Activated CD4-positive, alpha-beta T cell treated with anti-CD3 and anti-CD28 coated beads for 36 hours (primary cell): ENCODE data around the gene GRIN2D. TPM values are rescaled to one million over a fixed set of nuclear protein-coding genes. Genes with fewer than 3 reads are reported as not detected.

Experiments used
- ATAC-seq: fragments of 200-7000 bp; cut with Tn5 transposase; one replicate; pipeline ENCODE4 v1.10.0; 2021; ENCODE audit warnings: mild to moderate bottlenecking, moderate library complexity
- CTCF ChIA-PET: fragments of 350-600 bp; sonication (Branson Sonifier 250); formaldehyde crosslinking; loops from one replicate; lab custom pipeline; 2021; ENCODE audit warnings: antibody characterized with exemption; lab: Charles Lee
- POLR2A ChIA-PET: fragments of 350-600 bp; sonication (Branson Sonifier 250); formaldehyde crosslinking; loops from one replicate; lab custom pipeline; 2021; ENCODE audit warnings: antibody characterized with exemption, inconsistent platforms; lab: Charles Lee
- DNase-seq: peaks from one replicate; pipeline ENCODE4 v3.0.0-alpha.2; 2020
- H3K27ac Mint-ChIP-seq: one replicate; pipeline ENCODE4 v1.8.0; 2021; ENCODE audit warnings: mixed read lengths
- H3K27me3 Mint-ChIP-seq: one replicate; pipeline ENCODE4 v1.8.0; 2021; ENCODE audit warnings: mixed read lengths
- H3K36me3 Mint-ChIP-seq: one replicate; pipeline ENCODE4 v1.8.0; 2021; ENCODE audit warnings: low read depth, mixed read lengths
- H3K4me1 Mint-ChIP-seq: one replicate; pipeline ENCODE4 v1.8.0; 2021; ENCODE audit warnings: mixed read lengths
- H3K4me3 Mint-ChIP-seq: one replicate; pipeline ENCODE4 v1.8.0; 2021; ENCODE audit warnings: mild to moderate bottlenecking, moderate library complexity, mixed read lengths
- H3K9me3 Mint-ChIP-seq: one replicate; pipeline ENCODE4 v1.8.0; 2021; ENCODE audit warnings: low read depth, mixed read lengths
- intact Hi-C, 2 experiments: fragments of 100-400 bp; cut with DNase I in 1 of 2; cut with micrococcal nuclease in 1 of 2; formaldehyde crosslinking; loops; one replicate each; pipeline versions ENCODE4 v1.14.2 to v1.15.1; 2022 to 2024; cut with DNase I, micrococcal nuclease
- total RNA-seq, 2 experiments: library from RNA; stranded (reverse); gene quantifications; one replicate each; pipeline ENCODE4 v1.2.3, GENCODE V29; 2021

The GRIN2D gene
- total RNA-seq, 2 experiments from 2014 or later, result 0.11 to 0.14 TPM

DNA sequence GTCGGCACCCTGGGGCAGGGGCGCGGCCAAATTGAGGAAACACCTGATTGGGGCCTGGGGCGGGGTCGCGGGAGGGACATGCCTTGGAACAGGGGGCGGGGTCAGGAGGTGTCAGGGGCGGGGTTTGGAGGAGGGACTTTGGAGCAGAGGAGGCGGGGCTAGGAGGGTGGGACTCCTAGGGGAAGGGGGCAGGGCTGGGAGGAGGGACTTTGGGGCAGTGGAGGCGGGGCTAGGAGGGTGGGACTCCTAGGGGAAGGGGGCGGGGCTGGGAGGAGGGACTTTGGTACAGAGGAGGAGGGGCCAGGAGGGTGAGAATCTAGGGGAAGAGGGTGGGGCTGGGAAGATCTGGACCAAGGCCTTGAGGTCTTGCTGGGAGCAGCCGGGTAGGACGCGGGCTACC, 21.9 kb downstream of the GRIN2D start:
- no peaks in the 10 kb centered on the region for H3K9me3 Mint-ChIP-seq
- DNase-seq (peak; percentile 92), ATAC-seq (peak; percentile 69)
- H3K27ac Mint-ChIP-seq, result no peak overlapping the region
- no peaks in the 10 kb centered on the region for H3K36me3 Mint-ChIP-seq
- ChIA-PET CTCF (interaction anchor here (0.7 to 1.2 kb wide), 3 partner anchors 10 to 940 kb away, joined by 3 to 4 read pairs (median 3); no protein-coding TSS in a partner anchor), POLR2A (interaction anchor here (0.6 to 1.0 kb wide), 2 partner anchors 24 to 91 kb away, joined by 3 read pairs; no protein-coding TSS in a partner anchor)
- intact Hi-C loops, result loop anchor here (1.0 to 5.0 kb wide), 7 partner anchors 16 to 94 kb away; partner anchors contain the start of genes SYNGR4 (in 2 of the 2), CYTH2 (in 1 of the 2) and TMEM143 (in 1 of the 2)
- H3K27me3 Mint-ChIP-seq, result peaks cover 15% of the 10 kb centered on the region
- H3K4me1 Mint-ChIP-seq, result peaks cover 21% of the 10 kb centered on the region
- H3K4me3 Mint-ChIP-seq, result no peak overlapping the region

GRCh38 chr19:48415806-48416221, 22.3 kb downstream of the GRIN2D start:
- intact Hi-C loops, result loop anchor here (1.0 to 5.0 kb wide), 7 partner anchors 17 to 95 kb away; partner anchors contain the start of genes SYNGR4 (in 2 of the 2), CYTH2 (in 1 of the 2) and TMEM143 (in 1 of the 2)
- POLR2A ChIA-PET, result no interaction called here
- peaks cover 21% of the 10 kb centered on the region for H3K4me1 Mint-ChIP-seq
- H3K4me3 Mint-ChIP-seq, result no peak overlapping the region
- no peak overlapping the region for H3K27ac Mint-ChIP-seq
- CTCF ChIA-PET, result interaction anchor here (1.3 kb wide), 1 partner anchor 23 kb away, joined by 3 read pairs; the partner anchor contains the start of gene GRIN2D
- no peak for DNase-seq
- no peaks in the 10 kb centered on the region for H3K9me3 Mint-ChIP-seq
- ATAC-seq, result no peak
- H3K27me3 Mint-ChIP-seq, result peaks cover 15% of the 10 kb centered on the region
- H3K36me3 Mint-ChIP-seq, result no peaks in the 10 kb centered on the region

GRCh38 chr19:48417421-48417820, 24.0 kb downstream of the GRIN2D start:
- CTCF ChIA-PET, result interaction anchor here (0.7 to 1.0 kb wide), 2 partner anchors 26 to 85 kb away, joined by 3 to 4 read pairs; partner anchors contain the start of gene KDELR1
- POLR2A ChIA-PET, result interaction anchor here (0.7 to 0.9 kb wide), 2 partner anchors 202 to 959 kb away, joined by 3 read pairs; partner anchors contain the start of genes RPL18 and SPHK2
- no peak overlapping the region for H3K27ac Mint-ChIP-seq
- peaks cover 21% of the 10 kb centered on the region for H3K4me1 Mint-ChIP-seq
- no peaks in the 10 kb centered on the region for H3K9me3 Mint-ChIP-seq
- DNase-seq (no peak), ATAC-seq (no peak)
- no peak overlapping the region for H3K4me3 Mint-ChIP-seq
- H3K27me3 Mint-ChIP-seq, result peaks cover 17% of the 10 kb centered on the region
- no peaks in the 10 kb centered on the region for H3K36me3 Mint-ChIP-seq
- intact Hi-C loops, result loop anchor here in 1 of 2 experiments (5.0 kb wide), 1 partner anchor 55 kb away; the partner anchor contains the start of genes SYNGR4 and TMEM143

GRCh38 chr19:48418317-48419064, 25.0 kb downstream of the GRIN2D start:
- Mint-ChIP-seq H3K9me3 (no peaks in the 10 kb centered on the region), H3K4me3 (no peak overlapping the region), H3K27ac (peak overlapping the region; percentile 83), H3K27me3 (peaks cover 17% of the 10 kb centered on the region), H3K4me1 (peaks cover 21% of the 10 kb centered on the region), H3K36me3 (no peaks in the 10 kb centered on the region)
- ChIA-PET POLR2A (interaction anchor here (0.6 to 0.9 kb wide), 3 partner anchors 26 to 200 kb away, joined by 3 to 6 read pairs (median 4); partner anchors contain the start of genes RPL18 and SPHK2), CTCF (interaction anchor here (0.6 to 0.7 kb wide), 2 partner anchors 104 to 990 kb away, joined by 3 read pairs; no protein-coding TSS in a partner anchor)
- intact Hi-C loops, result loop anchor here (1.0 to 5.0 kb wide), 4 partner anchors 27 to 56 kb away; partner anchors contain the start of genes TMEM143 (in 2 of the 2), CYTH2 (in 1 of the 2), GRWD1 (in 1 of the 2) and SYNGR4 (in 1 of the 2)
- peak; percentile 58 for DNase-seq
- peak; percentile 56 for ATAC-seq

GRCh38 chr19:48419158-48419920, 25.9 kb downstream of the GRIN2D start:
- peak overlapping the region; percentile 29 for H3K4me3 Mint-ChIP-seq
- H3K27me3 Mint-ChIP-seq, result peaks cover 15% of the 10 kb centered on the region
- no peaks in the 10 kb centered on the region for H3K36me3 Mint-ChIP-seq
- DNase-seq, result peak; percentile 87
- intact Hi-C loops, result loop anchor here (1.0 to 5.0 kb wide), 4 partner anchors 26 to 57 kb away; partner anchors contain the start of genes TMEM143 (in 2 of the 2), CYTH2 (in 1 of the 2), GRWD1 (in 1 of the 2) and SYNGR4 (in 1 of the 2)
- POLR2A ChIA-PET, result interaction anchor here (0.6 to 0.7 kb wide), 3 partner anchors 26 to 198 kb away, joined by 3 to 6 read pairs (median 4); no protein-coding TSS in a partner anchor
- peaks cover 21% of the 10 kb centered on the region for H3K4me1 Mint-ChIP-seq
- CTCF ChIA-PET, result interaction anchor here (0.6 kb wide), 2 partner anchors 14 to 105 kb away, joined by 3 read pairs; no protein-coding TSS in a partner anchor
- H3K9me3 Mint-ChIP-seq, result no peaks in the 10 kb centered on the region
- peak overlapping the region; percentile 83 for H3K27ac Mint-ChIP-seq
- peak; percentile 81 for ATAC-seq

GRCh38 chr19:48421548-48421947, 28.1 kb downstream of the GRIN2D start:
- Mint-ChIP-seq H3K4me1 (peaks cover 17% of the 10 kb centered on the region), H3K27ac (no peak overlapping the region), H3K36me3 (no peaks in the 10 kb centered on the region), H3K27me3 (peaks cover 9% of the 10 kb centered on the region), H3K9me3 (no peaks in the 10 kb centered on the region), H3K4me3 (no peak overlapping the region)
- ChIA-PET CTCF (no interaction called here), POLR2A (no interaction called here)
- DNase-seq (no peak), ATAC-seq (no peak)
- intact Hi-C loops, result no loop called here

GRCh38 chr19:48424694-48425219, 31.3 kb downstream of the GRIN2D start:
- H3K4me3 Mint-ChIP-seq, result no peak overlapping the region
- peak; percentile 17 for DNase-seq
- peaks cover 2% of the 10 kb centered on the region for H3K27me3 Mint-ChIP-seq

DNA sequence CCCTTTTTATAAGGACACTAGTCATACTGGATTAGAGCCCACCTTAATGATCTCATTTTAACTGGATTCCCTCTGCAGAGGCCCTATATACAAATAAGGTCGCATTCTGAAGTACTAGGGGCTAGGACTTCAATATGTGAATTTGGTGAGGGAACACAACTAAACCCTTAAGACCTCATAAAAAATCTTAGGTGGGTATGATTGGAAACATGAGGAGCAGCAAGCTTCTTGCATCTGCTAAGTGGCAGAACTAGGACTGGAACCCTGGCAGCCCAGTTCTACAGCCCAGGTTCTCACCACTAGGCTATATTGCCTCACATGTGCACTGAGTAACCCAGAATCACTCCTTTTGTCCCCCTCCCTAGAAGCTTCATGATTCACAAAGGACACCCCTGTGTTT, 35.2 kb downstream of the GRIN2D start:
- Mint-ChIP-seq H3K9me3 (no peaks in the 10 kb centered on the region), H3K4me1 (peaks cover 5% of the 10 kb centered on the region), H3K36me3 (no peaks in the 10 kb centered on the region), H3K27ac (no peak overlapping the region), H3K4me3 (no peak overlapping the region), H3K27me3 (no peaks in the 10 kb centered on the region)
- POLR2A ChIA-PET, result no interaction called here
- no peak for DNase-seq
- intact Hi-C loops, result no loop called here
- CTCF ChIA-PET, result interaction anchor here (0.6 to 1.3 kb wide), 4 partner anchors 16 to 1533 kb away, joined by 3 to 4 read pairs (median 3); no protein-coding TSS in a partner anchor
- ATAC-seq, result no peak

More at GRCh38 chr19:48424694-48425219, 31.3 kb downstream of the GRIN2D start:
- ChIA-PET CTCF (no interaction called here), POLR2A (no interaction called here)
- no peaks in the 10 kb centered on the region for H3K36me3 Mint-ChIP-seq
- intact Hi-C loops, result no loop called here
- peaks cover 5% of the 10 kb centered on the region for H3K4me1 Mint-ChIP-seq
- H3K27ac Mint-ChIP-seq, result no peak overlapping the region
- peak; percentile 26 for ATAC-seq
- no peaks in the 10 kb centered on the region for H3K9me3 Mint-ChIP-seq

DNA sequence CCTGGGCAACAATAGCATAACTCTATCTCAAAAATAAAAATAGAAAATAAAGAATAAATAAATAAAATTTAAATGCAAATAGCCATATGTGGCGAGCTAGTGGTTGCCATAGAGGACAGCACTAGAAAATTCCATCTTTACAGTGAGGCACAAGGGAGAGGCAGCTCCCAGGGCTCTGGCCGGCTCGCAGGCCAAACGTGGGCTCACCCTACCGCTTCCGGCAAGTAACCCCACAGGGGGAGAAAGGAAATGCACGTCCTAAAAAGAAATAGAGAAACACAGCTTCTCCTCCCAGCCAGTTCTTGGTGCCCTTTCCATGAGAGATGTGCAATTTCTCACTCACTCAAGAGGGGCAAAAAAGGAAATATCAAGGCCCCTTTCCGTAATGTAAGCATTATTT, 39.9 kb downstream of the GRIN2D start:
- intact Hi-C loops, result no loop called here
- ATAC-seq, result no peak
- H3K4me1 Mint-ChIP-seq, result no peaks in the 10 kb centered on the region
- H3K9me3 Mint-ChIP-seq, result no peaks in the 10 kb centered on the region
- no peaks in the 10 kb centered on the region for H3K36me3 Mint-ChIP-seq
- POLR2A ChIA-PET, result no interaction called here
- no peak overlapping the region for H3K4me3 Mint-ChIP-seq
- CTCF ChIA-PET, result interaction anchor here (0.6 to 0.7 kb wide), 2 partner anchors 14 to 211 kb away, joined by 3 read pairs; no protein-coding TSS in a partner anchor
- no peak for DNase-seq
- H3K27ac Mint-ChIP-seq, result no peak overlapping the region
- peaks cover 6% of the 10 kb centered on the region for H3K27me3 Mint-ChIP-seq

DNA sequence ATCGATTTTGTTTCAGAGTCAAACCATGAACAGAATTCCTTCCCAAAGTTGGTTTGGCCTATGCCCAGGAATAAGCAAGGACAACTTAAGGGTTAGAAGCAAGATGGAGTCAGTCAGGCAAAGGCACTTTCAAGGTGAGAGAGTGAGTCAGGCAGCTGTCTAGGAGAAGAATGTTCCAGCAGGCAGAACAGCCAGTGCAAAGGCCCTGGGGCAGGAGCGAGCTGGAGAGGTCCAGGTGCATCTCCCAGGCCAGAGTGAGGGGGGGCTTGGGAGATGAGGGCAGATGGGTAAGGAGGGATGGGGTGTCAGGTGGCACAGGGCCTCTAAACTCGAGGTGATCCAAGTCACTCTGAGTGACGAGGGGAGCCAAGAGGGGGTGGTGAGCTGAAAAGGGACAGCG, 43.1 kb downstream of the GRIN2D start:
- CTCF ChIA-PET, result interaction anchor here (0.8 to 1.6 kb wide), 2 partner anchors 8 to 34 kb away, joined by 3 to 4 read pairs; no protein-coding TSS in a partner anchor

More for the DNA sequence above, 43.1 kb downstream of the GRIN2D start:
- ATAC-seq, result no peak
- H3K4me1 Mint-ChIP-seq, result no peaks in the 10 kb centered on the region
- POLR2A ChIA-PET, result no interaction called here
- no peak for DNase-seq
- no peak overlapping the region for H3K27ac Mint-ChIP-seq
- H3K9me3 Mint-ChIP-seq, result no peaks in the 10 kb centered on the region
- intact Hi-C loops, result no loop called here
- H3K36me3 Mint-ChIP-seq, result no peaks in the 10 kb centered on the region
- no peak overlapping the region for H3K4me3 Mint-ChIP-seq
- H3K27me3 Mint-ChIP-seq, result peaks cover 11% of the 10 kb centered on the region
